DOHH2 (cell line): ENCODE results near the gene PIP.
"Not testable (repeated sequence)": the region's sequence is repeated elsewhere in the genome, so short reads cannot be mapped to it uniquely, and the experiment has no call there.

Experiments
- H3F3A ChIP-seq: fragments of 200-600 bp; sonication (generic), shearing (Covaris generic); 2 replicates; pipeline ENCODE4 v1.6.0; 2016; ENCODE audit warnings: antibody characterized with exemption, mild to moderate bottlenecking; ENCODE audit not compliant: control insufficient read depth, insufficient read depth
- H3K27ac ChIP-seq: fragments of 200-600 bp; sonication (generic); 2 replicates; pipeline ENCODE4 v1.5.1; 2014; ENCODE audit warnings: low read depth, mild to moderate bottlenecking, low read length, moderate library complexity
- H3K27me3 ChIP-seq: fragments of 200-600 bp; sonication (generic); 2 replicates; pipeline ENCODE4 v1.6.1; 2014; ENCODE audit warnings: mild to moderate bottlenecking, low read length, mixed read lengths; ENCODE audit not compliant: control insufficient read depth
- H3K36me3 ChIP-seq: fragments of 200-600 bp; sonication (generic); 2 replicates; pipeline ENCODE4 v1.6.1; 2014; ENCODE audit warnings: mild to moderate bottlenecking, low read length, moderate library complexity, mixed read lengths; ENCODE audit not compliant: control insufficient read depth
- H3K4me1 ChIP-seq: fragments of 200-600 bp; sonication (generic); 2 replicates; pipeline ENCODE4 v1.6.1; 2014; ENCODE audit warnings: mild to moderate bottlenecking, low read length, mixed read lengths; ENCODE audit not compliant: control insufficient read depth
- H3K4me2 ChIP-seq: fragments of 200-600 bp; sonication (generic); 2 replicates; pipeline ENCODE4 v1.6.0; 2014; ENCODE audit warnings: mild to moderate bottlenecking, low read length, moderate library complexity
- H3K4me3 ChIP-seq: fragments of 200-600 bp; sonication (generic); 2 replicates; pipeline ENCODE4 v1.5.1; 2014; ENCODE audit warnings: mild to moderate bottlenecking, low read length, mixed read lengths
- H3K79me2 ChIP-seq: fragments of 200-600 bp; sonication (generic); 2 replicates; pipeline ENCODE4 v1.6.1; 2014; ENCODE audit warnings: mild to moderate bottlenecking, low read length, mixed read lengths; ENCODE audit not compliant: control insufficient read depth
- H3K9me2 ChIP-seq: fragments of 200-600 bp; sonication (generic); replicated peaks from 2 replicates; pipeline ENCODE4 v1.6.1; 2014; ENCODE audit warnings: mild to moderate bottlenecking, low read length, mixed read lengths; ENCODE audit not compliant: control insufficient read depth
- H3K9me3 ChIP-seq: fragments of 200-600 bp; sonication (generic); 2 replicates; pipeline ENCODE4 v1.6.1; 2014; ENCODE audit warnings: antibody characterized with exemption, low read length, mixed read lengths; ENCODE audit not compliant: control insufficient read depth, insufficient read depth
- H4K20me1 ChIP-seq: fragments of 200-600 bp; sonication (generic); 2 replicates; pipeline ENCODE4 v1.6.0; 2014; ENCODE audit warnings: low read depth, mild to moderate bottlenecking, antibody characterized with exemption, low read length, moderate library complexity; ENCODE audit not compliant: control insufficient read depth, insufficient read depth
- EZH2phosphoT487 ChIP-seq: fragments of 200-600 bp; sonication (generic); IDR thresholded peaks from 2 replicates; pipeline ENCODE4 v1.6.1; 2017; ENCODE audit warnings: borderline replicate concordance, mild to moderate bottlenecking, antibody characterized with exemption, low read length, moderate library complexity, mixed read lengths
- TF ChIP-seq, protein P1 (sequence below): fragments of 200-600 bp; sonication (generic); IDR thresholded peaks from one replicate; pipeline ENCODE4 v1.5.1; 2014; ENCODE audit warnings: antibody characterized with exemption, mild to moderate bottlenecking, low read depth, low read length; ENCODE audit not compliant: poor library complexity, severe bottlenecking

PIP gene

DNA sequence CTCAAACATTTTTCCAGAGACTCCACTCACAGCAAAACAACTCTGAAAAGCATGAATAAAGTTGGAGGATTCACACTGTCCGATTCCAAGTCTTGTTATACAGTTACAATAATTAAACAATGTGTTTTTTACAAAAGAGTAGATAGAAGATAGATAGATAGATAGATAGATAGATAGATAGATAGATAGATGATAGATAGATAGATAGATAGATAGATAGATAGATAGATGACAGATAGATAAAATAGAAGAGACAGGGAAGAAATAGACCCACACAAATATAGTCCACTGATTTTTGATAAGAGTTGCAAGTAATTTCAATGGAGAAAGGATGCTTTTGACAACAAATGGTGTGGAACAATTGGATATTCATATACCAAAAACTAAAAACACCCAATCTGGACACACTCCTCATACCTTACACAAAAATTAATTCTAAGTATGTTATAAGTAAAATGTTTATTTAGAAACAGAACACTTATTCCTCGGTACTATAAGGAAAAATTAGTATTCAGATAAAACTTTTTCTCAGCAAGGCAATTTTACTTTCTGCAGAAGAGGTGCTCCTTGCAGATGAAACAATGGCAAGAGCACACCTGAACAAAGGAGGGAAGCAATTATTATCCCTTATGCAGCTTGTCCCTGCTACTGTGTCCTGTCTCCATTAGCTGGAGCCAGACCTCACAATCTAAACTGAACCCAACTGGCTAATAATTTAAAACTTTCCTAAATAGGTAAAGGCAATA lies 45.7 kb downstream of the PIP start:
- no peaks in the 10 kb centered on the region for H3K36me3 ChIP-seq
- H3K9me2 ChIP-seq, result no peaks in the 10 kb centered on the region
- H3K27me3 ChIP-seq, result no peaks in the 10 kb centered on the region
- H3K4me1 ChIP-seq, result peaks cover 5% of the 10 kb centered on the region; the same call in 1 of the 2 replicates
- no peak overlapping the region for H3K4me2 ChIP-seq
- H4K20me1 ChIP-seq, result no peaks in the 10 kb centered on the region
- H3K79me2 ChIP-seq, result no peaks in the 10 kb centered on the region
- H3K4me3 ChIP-seq, result no peak overlapping the region
- TF ChIP-seq EZH2phosphoT487, result no peak
- TF ChIP-seq, protein P1, sequence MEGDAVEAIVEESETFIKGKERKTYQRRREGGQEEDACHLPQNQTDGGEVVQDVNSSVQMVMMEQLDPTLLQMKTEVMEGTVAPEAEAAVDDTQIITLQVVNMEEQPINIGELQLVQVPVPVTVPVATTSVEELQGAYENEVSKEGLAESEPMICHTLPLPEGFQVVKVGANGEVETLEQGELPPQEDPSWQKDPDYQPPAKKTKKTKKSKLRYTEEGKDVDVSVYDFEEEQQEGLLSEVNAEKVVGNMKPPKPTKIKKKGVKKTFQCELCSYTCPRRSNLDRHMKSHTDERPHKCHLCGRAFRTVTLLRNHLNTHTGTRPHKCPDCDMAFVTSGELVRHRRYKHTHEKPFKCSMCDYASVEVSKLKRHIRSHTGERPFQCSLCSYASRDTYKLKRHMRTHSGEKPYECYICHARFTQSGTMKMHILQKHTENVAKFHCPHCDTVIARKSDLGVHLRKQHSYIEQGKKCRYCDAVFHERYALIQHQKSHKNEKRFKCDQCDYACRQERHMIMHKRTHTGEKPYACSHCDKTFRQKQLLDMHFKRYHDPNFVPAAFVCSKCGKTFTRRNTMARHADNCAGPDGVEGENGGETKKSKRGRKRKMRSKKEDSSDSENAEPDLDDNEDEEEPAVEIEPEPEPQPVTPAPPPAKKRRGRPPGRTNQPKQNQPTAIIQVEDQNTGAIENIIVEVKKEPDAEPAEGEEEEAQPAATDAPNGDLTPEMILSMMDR, result no peak
- H3F3A ChIP-seq, result no peaks in the 10 kb centered on the region
- H3K9me3 ChIP-seq, result peaks cover 13% of the 10 kb centered on the region; the same call in 1 of the 2 replicates
- H3K27ac ChIP-seq, result no peak overlapping the region

DNA sequence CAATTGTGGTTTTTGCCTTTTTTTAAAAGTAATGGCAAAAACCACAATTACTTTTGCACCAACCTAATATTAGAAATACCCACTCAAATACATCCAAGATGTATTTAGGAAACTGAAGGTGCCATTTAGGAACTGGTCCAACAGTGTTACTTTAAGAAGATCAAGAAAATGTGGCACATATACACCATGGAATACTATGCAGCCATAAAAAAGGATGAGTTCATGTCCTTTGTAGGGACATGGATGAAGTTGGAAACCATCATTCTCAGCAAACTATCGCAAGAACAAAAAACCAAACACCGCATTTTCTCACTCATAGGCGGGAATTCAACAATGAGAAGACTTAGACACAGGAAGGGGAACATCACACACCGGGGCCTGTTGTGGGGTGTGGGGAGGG lies 48.9 kb downstream of the PIP start:
- H3K4me3 ChIP-seq, H3K27me3 ChIP-seq, H3K27ac ChIP-seq, H3K4me1 ChIP-seq, H3K9me2 ChIP-seq, H3F3A ChIP-seq, H3K4me2 ChIP-seq, H3K36me3 ChIP-seq, H4K20me1 ChIP-seq, H3K79me2 ChIP-seq: not testable (repeated sequence)
- peaks cover 13% of the 10 kb centered on the region; the same call in 1 of the 2 replicates for H3K9me3 ChIP-seq

DNA sequence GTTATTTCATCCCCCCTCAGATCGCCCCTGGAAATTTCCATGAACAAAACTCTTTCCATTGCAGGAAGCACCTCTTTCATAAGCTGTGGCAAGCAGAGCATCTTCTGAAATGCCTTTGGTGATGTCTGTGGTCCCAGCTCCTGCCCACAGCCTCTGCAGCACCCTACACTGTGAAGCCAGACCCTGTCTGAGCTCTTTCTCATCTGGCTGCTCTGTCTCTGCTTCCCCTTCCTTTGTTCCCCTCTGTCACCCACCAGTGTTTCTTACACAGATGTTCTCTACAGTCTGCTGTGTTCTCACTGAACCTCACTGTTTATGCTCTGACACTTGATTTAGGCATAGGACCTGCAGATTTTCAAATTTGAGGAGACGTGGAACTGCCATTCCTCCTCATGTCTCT lies 49.5 kb downstream of the PIP start:
- H3K9me2 ChIP-seq, result no peaks in the 10 kb centered on the region
- no peaks in the 10 kb centered on the region for H3F3A ChIP-seq
- peaks cover 13% of the 10 kb centered on the region; the same call in 1 of the 2 replicates for H3K9me3 ChIP-seq
- no peaks in the 10 kb centered on the region for H3K79me2 ChIP-seq
- H3K4me1 ChIP-seq, result peaks cover 8% of the 10 kb centered on the region
- no peaks in the 10 kb centered on the region for H3K36me3 ChIP-seq
- no peak for TF ChIP-seq EZH2phosphoT487
- TF ChIP-seq, protein P1, result no peak
- no peak overlapping the region for H3K27ac ChIP-seq
- no peak overlapping the region for H3K4me2 ChIP-seq
- no peak overlapping the region for H3K4me3 ChIP-seq
- no peaks in the 10 kb centered on the region for H4K20me1 ChIP-seq
- no peaks in the 10 kb centered on the region for H3K27me3 ChIP-seq

DNA sequence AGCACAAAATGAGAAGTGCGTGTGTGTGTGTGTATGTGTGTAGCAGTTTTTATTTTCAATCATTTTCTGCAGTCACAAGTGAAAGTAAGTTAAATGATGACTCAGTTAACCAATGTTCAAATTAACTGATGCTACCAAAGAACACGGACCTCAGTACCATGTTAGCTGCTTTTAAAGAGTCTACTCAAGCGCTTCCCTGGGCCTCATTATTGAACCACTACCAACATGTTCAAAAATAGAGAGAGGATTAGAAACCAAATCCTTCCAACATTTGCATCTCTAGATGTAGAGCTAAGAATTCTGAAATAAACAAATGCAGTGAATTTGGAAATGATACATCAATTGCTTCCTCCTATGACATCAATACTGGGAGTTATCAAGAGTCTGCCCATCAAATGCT lies 51.1 kb downstream of the PIP start, which contains the start of gene TAS2R39:
Gene TAS2R39 (plus strand): TSS at position 396 of the 400 bp plus-strand sequence. CDS start 0 bp downstream, at position 396.
- no peak for TF ChIP-seq EZH2phosphoT487
- TF ChIP-seq, protein P1, result no peak

More for the DNA sequence above, 51.1 kb downstream of the PIP start, which contains the start of gene TAS2R39:
- Histone ChIP-seq H3K4me3 (no peak within 1 kb of the TSS), H4K20me1 (no peaks in the 10 kb centered on the region), H3K4me1 (peaks cover 8% of the 10 kb centered on the region), H3K9me2 (no peaks in the 10 kb centered on the region), H3F3A (no peaks in the 10 kb centered on the region), H3K79me2 (no peaks in the 10 kb centered on the region), H3K27ac (no peak within 1 kb of the TSS), H3K36me3 (no peaks in the 10 kb centered on the region), H3K27me3 (no peaks in the 10 kb centered on the region), H3K9me3 (peaks cover 5% of the 10 kb centered on the region; the same call in 1 of the 2 replicates), H3K4me2 (no peak within 1 kb of the TSS)
